Measurements from ENCODE around the gene MIER2.

Gene MIER2

DNA sequence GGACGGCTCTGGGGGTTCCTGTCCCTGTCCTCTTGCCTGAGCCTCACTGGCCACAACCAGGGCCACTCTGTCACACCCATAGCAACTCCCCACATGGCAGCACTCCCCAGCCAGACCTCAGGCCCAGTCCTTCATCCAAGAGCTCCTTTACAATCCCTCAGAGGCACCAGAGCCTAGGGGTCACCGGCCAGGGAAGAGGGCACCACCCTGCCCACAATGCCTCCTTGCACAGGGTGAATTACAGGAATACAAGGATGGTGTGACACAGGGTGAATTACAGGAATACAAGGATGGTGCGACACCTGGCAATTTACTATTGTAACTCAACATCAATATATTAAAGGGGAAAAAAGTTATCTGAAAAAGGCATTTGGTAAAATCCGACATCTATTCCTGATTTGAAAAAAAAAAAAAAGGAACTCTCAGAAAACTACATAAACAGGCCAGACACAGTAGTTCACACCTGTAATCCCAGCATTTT is 16.5 kb downstream of the MIER2 start:
- DNase-seq = no peak

DNA sequence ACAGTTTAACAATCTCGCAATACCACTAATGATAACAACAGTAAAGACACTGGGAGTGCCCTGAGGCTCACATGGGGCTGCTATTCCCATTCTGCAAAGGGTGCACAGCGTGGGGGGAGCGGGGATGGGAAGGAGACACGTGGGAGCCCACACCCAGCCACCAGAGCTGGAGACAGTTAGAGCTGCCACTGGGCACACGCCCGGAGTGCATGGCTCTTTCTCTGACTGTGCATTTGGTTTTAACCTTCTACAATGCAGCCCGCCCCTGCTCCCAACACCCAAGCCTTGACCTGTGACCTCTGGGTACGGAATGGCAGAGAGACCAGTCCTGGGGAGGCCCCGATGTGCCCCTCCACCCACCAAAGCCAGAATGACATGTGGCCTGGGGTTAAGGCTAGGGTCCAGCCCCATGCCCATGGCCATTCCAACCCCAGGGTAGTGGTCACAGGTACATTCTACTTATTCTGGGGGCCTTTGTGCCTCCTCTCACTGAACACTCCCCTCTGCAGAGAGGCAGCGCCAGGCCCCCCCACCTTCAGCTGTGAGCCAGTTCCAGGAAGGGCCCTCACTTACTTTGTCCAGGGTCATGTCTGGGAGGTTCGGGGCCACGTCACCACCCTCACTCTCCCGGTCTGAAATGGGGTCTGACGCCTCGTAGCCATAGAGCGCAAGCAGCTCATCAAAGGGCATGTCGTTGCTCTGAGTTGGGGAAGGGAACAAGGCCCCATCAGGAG is 17.1 kb downstream of the MIER2 start:
- DNase-seq = no peak

DNA sequence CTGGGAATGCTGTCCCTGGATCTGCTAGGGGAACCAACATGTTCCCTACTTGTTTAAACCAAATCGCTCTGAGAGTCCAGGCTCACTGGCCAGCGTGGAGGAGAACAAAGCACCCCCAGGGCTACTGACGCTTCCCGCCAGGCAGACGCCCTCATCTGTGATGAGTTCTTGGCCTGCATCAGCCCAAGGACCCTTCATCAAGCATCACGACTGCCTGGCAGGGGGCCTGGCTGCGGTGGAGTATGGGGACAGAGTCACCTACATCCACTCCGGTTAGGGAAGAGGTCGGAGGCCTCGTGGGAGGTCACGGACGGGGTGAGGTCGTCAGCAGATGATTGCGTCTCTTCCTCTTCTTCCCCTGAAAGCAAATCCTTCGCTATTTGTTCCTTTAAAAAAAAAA is 17.7 kb downstream of the MIER2 start:
- no peak for DNase-seq

DNA sequence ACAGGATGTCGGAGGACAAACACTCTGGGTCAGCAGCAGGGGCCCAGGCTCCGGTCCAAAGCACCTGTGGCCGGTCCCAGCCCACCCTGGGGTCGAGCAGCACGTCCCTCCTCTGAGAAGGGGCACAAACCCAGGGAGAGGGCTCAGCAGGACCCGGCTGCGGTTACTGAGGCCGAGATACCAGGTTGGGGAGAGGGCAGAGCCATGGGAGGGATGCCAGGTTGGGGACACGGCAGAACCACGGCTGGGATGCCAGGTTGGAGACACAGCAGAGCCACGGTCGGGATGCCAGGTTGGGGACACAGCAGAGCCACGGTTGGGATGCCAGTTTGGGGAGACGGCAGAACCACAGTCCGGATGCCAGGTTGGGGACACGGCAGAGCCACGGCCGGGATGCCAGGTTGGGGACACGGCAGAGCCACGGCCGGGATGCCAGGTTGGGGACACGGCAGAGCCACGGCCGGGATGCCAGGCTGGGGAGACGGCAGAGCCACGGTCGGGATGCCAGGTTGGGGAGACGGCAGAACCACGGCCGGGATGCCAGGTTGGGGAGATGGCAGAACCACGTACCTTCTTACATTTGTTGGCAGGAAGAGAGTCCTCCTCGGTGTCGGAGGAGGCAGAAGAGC is 18.5 kb downstream of the MIER2 start:
- no peak for DNase-seq

DNA sequence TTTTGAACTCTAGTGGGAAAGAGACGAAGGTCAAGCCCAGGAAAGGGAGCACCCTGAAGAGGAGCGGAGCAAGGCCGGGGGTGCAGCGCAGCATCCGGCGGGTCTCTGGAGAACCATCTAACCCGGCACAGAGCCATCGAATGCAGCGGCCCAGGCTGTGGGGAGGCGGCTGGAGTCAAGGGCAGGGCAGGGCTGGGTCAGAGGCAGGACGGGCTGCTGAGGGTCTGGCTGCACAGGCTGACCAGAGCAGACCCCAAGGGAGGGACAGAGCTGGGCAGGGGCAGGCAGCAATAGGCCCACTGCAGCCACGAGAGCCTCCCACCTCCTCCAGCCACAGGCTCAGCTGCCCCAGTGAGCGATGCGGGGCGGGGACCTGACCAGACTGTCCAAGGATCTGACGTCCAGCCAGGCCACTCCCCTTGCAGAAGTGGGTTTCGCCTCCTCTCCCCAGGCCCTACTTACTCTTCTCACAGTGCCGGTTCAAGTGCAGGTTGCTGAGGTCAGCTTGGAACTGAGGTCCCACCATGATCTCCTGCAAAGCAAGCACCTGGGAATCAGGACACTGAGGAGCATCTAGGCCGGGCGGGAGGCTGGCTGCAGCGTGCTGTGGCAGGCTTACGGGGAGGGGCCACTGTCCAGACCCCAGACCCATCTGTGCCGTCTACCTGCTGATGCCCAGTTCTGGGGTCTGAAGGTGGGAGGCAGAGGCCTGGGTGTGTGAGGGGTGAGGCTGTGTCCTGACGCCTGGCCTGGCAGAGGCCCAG is 19.2 kb downstream of the MIER2 start:
- DNase-seq = no peak

DNA sequence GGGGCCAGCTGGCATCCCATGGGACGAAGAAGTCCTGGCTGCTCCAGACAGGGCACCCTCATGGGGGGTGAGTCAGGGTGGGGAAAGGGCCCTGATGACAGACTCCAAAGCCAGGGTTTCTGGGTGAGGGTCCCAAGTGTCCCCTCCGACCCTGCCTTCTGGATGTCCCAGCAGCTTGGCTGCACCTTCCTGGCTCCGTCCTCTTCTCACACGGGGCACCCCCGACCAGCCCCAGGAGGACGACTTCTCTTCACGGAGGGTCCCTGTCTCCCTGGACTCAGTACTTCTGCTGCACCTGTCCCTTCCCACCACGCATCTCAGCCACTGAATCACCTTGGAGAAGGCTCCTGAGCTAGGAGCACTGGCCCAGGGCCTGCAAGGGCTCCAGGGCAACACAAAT is 19.9 kb downstream of the MIER2 start:
- DNase-seq = no peak

DNA sequence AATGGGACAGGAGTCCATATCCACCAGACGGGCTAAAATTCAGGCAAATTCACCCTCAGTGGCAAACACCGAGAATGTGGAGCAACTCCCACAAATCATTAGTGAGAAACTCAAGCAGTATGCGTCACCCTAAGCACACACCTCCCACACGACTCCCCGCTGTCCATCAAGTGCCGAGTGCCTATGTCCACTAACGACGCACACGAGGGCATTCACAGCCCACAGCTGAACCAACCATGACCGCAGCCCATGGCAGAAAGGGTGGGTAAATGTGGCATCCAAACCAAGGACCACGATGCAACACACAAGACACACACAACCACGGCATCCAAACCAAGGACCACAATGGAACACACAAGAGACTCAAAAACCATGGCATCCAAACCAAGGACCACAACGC is 22.0 kb downstream of the MIER2 start:
- DNase-seq = no peak

DNA sequence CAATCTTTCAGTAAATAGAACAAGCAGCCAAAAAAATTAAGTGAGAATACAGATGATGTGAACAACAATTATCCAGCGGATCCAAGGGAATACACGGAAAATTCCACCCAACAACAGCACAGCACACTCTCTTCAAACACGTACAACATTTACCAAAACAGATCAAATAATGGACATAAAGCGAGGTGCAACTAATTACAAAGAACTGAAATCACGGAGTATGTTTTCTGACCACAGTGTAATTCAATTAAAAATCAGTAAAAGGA is 26.2 kb downstream of the MIER2 start:
- DNase-seq = no peak

DNA sequence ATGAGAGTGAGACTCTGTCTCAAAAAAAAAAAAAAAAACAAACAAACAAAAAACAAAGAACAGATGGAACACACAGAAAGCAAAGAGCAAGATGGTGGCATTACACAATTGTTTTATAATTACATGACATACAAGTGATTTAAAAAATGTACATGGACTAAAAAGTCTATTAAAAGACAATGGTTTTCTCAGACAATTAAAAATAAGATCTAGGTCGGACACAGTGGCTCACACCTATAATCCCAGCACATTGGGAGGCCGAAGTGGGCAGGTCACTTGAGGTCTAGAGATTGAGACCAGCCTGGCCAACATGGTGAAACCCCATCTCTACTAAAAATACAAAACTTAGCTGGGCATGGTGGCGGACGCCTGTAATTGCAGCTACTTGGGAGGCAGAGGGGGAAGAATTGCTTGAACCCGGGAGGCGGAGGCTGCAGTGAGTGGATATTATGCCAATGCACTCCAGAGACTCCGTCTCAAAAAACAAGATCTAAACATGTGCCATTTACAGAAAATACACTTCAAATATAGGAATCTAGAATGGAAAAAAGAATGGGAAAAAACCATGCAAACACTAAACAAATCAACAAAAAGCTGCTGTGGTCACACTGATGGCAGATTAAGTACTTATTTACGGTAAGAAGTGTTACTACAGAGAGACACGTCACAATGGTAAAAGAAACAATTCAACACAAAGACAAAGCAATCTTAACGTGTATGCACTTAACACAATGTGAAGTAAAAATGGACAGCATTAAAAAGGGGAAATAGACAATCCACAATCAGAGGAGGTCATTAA is 26.7 kb downstream of the MIER2 start:
- DNase-seq = no peak

DNA sequence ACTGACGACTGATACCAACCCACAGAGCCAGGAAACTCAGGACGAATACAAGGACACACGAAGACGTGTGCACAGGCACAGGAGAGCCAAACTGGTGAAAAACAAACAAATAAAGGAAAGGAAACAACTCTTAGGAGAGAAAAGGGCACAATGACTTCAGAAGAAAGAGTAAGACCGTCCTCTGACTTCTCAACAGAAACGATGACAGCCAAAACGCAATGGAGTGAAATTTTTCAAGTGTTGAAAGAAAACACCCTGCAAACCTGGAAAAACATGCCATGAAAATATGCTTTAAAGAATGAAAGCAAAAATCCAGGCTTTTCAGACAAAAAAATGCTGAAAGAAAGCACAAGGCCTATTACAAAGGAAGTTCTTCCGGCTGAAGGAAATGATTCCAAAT is 28.8 kb downstream of the MIER2 start:
- no peak for DNase-seq

DNA sequence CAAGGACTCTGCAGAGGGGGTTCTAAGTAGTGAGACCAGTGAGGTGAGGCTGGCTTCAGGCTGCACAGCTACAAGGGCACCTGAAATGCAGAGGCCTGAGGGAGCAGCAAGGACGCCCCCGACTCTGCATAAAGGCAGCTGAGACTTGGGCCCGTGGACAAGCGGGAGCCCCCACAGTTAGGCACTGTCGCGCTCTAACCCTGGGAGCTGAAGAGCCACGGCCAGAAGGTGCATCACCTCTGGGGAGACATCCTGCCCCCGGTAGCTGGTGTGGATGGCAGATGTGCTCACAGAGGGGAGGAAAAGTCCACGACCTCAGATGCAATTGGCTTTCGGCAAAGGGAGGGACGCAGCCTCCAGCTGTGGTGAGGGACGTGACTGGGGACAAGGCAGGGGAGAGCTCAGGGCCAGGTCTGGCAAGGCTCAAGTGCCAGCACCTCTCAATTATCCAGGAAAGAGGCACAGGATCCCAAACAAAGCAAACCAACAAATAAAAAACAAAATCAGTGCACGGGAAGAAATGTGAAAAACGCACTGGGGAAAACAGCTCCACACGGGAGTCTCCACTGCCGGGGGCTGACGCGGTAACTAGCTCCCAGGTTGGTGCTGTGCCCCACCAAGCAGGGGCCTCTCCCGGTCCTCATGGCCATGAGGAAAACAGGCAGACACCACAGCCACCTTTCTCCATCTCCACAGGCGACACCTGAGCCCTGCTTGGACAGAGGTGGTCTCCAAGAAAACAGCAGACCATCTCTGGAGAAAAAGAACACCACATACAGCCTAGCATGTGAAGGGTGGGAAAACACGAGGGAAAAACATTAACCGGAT is 30.4 kb downstream of the MIER2 start:
- no peak for DNase-seq

DNA sequence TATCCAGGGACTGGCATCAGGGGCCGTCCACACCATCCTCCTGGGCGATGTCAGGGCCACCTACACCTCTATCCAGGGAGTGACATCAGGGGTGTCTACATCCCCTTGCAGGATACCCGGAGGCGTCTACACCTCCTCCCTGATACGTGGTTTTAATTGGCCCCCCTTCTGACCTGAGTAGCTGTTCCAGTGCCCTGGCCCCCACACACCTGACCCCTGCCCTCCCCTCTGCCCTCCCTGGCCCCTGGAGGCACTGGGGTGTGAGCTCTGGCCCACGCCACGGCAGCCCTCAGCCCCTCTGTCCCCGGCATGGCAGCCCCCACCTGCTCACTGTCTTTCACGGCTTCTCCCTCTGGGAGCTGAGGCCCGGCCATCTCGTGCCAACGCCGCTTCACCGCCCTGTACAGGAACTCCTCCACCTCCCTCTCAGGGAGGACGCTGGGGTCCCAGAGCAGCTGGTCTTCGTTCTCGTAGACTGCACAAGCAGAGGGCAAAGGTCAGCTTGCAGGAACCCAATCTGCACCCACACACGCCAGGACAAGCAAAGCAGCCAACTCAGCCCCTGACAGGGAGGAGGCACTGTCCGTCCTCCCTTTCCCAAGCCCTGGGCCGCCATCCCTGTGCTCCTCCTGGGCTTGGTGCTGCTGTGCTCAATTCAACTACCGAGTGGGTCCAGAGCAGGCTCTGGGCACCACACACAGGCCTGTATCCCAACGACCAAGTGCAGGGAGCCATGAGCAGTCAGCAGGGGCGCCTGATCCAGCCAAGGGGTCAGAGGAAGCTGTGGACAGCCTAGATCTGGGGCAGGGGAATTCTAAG is 31.2 kb downstream of the MIER2 start:
- DNase-seq = no peak

DNA sequence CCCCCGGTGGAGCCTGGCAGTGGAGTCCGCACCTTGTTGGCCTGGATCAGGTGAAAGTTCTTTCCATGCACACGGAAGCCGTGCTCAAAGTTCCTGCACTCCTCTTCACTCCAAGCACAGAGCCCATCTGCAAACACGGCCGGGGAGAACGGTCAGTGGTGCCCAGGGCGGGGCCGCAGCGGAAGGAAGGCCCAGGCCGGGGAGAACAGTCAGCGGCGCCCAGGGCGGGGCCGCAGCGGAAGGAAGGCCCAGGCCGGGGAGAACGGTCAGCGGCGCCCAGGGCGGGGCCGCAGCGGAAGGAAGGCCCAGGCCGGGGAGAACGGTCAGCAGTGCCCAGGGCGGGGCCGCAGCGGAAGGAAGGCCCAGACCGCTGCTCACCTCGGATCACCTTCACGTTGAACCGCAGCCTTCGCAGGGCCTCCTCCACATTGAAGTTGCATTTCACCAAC is 32.8 kb downstream of the MIER2 start:
- no peak for DNase-seq

DNA sequence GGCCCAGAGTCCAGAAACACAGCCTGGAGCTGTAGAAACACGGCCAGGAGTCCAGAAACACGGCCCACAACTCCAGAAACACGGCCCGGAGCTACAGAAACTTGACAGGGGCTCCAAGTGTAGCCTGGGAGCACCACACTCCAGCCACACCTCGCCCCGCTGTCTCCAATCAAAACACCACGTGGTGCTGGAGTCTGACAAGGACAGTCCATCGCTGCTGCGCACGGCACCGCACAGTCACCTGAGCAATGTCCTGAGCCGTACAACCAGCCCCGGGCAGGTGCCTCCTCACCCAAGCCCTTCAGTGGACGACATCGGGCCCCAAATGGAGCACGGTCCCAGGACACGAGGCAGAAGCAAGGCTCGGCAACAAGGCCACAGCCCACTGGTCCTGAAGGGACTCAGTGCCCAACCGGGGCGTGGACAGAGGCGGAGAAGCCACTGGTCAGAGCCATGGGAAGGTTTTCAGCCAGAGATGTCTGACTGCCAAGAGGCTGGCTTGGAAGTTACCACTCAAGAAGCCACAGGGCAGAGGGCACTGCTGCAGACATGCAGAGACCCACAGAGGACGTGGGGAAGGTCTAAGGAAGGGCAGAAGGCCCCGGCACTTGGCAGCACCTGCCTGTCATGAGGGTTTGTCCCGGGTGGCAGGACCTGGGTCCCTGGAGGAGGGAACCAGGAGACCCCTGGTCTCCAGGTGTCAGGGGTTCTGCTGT is 33.7 kb downstream of the MIER2 start:
- DNase-seq = no peak

DNA sequence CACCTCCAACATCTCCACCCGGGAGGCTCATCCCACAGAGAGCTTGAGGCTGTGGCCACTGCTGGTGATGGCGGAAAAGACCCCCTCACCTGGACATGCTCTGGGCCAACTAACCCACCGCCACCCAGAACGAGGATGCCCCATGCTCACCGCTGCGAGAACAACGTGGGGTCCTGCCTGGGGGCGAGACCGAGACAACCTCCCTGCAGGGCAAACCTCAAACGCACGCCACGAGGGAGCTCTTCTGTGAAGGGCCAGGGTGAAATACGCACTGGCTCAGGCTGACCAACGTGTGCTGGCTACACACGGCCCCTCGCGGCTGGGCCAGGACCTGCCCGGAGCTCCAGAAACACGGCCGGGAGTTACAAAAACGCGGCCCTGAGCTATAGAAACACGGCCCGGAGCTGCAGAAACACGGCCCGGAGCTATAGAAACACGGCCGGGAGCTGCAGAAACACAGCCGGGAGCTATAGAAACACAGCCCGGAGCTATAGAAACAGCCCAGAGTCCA is 34.4 kb downstream of the MIER2 start:
- no peak for DNase-seq

DNA sequence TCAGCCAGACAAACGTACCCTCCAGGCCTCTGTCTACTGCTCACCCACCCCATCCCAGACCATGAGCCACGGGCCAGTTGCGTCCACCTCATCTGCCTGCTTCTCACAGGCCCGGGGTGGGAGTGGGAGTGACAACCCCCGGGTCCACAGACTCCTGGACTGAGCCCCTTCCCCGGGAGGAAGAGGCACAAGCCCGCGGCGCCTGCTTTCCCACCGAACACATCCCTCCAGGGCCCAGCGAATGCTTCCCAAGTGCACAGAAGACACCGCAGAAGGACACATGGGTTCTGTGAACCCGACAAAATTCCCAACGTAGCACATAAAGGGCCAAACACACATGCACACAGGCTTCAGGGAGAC is 35.4 kb downstream of the MIER2 start:
- DNase-seq = no peak

DNA sequence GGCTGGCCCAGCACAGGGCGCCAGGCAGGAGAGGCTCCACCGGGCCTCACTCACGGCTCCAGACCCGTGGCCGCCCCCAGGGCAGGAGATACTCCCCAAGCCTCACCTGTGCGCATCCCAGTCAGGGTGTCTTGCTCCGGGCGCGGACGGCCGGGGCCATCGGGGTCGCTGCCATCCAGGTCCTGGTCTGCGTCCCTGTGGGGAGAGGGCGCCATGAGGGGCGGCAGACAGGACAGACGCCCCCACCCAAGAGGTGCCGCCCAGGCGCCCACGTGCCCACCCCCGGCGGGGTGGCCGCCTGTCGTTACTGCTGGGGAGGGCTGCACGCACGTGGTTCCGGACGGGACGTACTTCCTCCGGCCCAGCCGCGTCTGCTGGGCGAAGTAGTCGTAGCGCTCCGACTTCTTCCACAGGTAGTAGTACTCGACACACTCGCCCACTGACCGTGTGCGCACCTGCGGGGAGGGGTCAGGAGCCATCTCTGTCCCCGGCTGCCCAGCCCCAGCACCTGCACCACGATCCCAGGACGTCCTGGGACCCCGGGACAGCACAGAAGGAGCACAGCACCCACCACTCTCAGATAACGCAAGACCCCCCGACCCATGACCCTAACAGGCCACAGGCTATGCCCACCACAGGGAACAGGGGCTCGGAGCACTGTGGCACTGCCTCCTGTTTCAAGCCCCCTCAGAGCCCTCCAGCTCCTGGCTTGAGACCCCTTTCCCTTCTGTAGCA is 36.0 kb downstream of the MIER2 start:
- DNase-seq = no peak

DNA sequence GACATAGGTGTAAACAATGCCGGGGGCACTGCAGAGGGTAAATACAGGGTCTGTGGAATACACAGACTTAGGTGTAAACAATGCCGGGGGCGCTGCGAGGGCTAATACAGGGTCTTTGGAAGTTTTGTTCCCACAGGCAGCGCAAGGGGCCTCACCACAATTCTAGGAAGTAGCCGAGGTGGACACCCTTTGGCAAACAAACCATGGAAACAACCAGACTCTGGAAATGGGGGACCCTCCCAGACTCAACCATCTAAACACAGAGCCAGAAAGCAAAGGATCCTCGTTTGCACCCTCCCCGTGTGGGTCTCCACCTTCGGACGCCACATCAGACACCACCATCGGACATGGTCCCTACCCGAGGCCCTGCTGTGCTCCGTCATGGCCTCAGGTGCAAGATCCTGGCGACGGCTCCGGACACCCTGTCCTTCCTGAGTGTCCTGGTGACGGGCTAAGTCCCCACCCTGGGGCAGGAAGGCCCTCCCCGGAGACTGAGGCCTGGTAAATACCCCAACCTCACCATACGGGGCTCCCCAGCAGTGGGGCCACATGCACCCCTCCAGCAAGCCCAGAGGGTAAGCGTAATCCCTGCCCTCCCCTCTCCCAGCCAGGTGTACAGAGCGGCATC is 36.7 kb downstream of the MIER2 start:
- DNase-seq = no peak

DNA sequence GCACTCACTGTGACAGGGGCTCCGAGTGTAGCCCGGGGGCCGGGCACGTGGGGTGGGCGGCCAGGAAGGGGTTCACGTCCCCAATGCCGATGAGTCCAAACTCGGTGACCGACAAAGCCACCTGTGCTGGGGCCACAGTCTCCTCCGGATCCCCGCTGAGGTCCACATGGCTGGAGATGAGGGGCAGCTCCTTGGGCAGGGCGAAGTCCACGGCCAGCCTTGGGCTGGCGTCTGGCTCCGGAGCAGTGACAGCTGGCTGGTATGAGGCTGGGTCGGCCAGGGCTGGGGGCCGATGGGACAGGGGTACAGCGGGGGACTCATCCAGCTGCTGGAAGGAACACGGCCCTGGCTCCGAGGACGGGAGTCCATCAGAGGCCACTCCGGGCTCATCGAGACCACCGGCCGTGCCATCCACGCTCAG is 37.5 kb downstream of the MIER2 start:
- DNase-seq = no peak

Measured in stimulated activated CD4-positive, alpha-beta T cell treated with anti-CD3 and anti-CD28 coated beads, Interleukin-4, amount 100 ng/mL, for 24 hours (primary cell).